GM18517 (cell line): ENCODE data around the gene RITA1.

Experiments used
- ATAC-seq: cut with Tn5 transposase; IDR thresholded peaks from one replicate; pipeline ENCODE4 v1.9.1; 2021; ENCODE audit warnings: mild to moderate bottlenecking, moderate library complexity; ENCODE audit not compliant: unreplicated experiment

The RITA1 gene

DNA sequence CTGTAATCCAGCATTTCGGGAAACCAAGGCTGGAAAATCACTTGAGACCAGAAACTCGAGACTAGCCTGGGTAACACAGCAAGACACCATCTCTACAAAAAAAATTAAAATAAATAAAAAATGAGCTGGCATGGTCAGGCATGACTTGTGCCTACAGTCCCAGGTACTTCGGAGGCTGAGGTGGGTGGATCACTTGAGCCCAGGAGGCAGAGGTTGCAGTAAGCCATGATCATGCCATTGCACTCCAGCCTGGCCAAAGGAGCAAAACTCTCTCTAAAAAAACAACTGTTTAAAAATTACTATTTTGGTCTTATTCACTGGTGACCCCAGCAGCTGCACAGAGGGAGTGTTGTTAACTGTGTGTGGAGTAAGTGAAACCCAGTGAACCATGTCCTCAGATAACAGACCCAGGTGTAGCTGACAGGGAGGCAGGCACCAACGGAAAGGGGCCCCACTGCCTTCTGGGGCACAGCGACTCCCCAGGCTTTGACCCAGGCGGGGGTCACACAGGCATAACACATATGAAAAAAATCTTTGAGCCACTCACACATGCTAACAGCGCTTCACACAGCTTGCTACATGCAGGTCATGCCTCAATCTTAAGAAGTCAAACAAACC, 12.3 kb upstream of the RITA1 start:
- peak; percentile 64 for ATAC-seq

DNA sequence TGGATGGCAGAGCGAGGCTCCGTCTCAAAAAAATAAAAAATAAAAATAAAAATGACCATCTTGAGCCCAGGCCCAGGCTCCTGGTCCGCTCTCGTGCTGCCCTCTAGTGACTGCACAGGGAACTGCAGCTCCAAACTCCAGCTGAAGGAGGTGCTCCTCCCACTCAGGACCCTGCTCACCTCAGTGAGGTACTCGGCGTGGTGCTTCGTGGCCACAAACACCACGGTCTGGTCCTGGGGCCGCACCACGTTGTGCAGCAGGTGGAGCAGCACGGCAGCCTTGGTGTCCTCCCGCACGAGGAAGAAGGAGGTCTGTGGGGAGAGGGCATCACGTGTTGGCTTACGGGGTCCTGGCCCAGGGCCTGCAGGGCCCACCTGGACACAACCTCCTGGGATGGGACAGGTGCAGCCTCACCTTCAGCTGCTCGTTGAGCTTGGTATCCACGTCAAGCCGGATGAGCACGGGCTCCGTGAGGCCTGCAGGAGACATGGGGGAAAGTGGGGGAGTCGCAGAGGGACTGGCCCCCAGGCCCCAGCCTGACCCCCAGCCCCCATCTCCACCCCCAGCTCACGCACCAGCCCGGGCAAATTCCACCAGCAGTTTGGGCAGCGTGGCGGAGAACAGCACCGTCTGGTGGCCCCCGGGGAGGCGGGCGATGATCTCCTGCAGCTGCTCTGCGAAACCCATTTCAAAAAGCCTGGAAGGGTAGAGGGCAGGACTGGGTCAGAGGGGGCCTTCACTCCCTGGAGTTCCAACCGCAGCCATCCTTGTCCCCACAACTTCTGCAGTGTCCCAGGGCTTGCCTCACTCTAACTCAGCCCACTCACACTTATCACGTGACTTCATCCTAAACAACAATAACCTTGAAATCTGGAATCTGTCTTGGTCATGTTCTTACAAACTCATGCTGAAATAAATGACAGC, 10.8 kb upstream of the RITA1 start:
- ATAC-seq: no peak

DNA sequence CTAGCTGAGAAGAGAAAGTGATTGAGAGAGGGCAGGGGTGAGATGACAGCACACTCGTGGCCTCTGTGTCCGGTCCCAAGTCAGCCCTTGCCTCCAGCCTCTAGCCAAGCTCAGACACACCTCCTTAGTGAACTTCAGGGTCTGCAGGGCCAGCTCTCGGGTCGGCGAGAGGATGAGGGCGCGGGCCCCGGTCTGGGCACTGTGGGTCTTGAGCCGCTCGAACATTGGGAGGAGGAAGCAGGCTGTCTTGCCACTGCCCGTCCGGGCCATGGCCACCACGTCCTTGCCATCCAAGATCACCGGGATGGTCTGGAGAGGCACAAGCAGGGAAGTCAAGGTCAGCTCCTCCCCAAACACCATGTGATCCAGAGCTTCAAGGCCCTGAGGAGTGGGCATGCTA, 6.5 kb upstream of the RITA1 start:
- no peak for ATAC-seq

DNA sequence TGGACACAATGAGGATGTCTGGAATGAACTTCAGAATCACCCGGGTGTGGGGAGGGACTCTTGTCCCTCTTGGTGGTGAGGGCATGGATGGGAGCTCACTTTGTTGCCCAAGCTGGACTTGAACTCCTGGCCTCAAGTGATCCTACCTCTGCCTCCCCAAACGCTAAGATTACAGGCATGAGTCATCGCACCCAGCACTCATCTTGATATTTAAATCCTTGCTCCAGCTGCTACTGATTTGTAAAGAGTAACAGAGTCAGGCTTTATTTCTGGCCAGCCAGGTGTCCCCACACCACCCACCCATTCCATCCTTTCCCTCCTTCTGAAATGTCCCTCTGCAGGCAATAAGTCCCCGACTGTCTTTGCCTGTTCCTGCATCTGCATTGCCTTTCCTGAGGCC, 5.2 kb upstream of the RITA1 start:
- ATAC-seq: no peak

DNA sequence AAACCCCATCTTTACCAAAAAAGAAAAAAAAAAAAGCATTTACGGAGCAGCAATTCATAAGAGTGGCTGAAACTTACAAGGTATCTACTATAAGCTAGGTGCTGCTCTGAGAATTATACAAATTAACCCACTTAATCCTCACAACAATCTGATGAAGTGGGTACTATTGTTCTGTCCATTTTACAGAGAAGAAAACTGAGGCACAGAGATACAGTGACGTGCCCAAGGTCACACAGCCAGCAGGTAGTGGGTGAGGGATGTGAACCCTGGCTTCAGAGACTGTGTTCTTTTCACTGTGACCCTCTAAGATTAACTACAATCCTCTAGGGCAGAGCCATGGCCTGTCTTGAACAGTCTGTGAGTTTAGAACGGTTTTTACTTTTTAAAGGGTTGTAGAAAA, 3.5 kb upstream of the RITA1 start:
- ATAC-seq: no peak

DNA sequence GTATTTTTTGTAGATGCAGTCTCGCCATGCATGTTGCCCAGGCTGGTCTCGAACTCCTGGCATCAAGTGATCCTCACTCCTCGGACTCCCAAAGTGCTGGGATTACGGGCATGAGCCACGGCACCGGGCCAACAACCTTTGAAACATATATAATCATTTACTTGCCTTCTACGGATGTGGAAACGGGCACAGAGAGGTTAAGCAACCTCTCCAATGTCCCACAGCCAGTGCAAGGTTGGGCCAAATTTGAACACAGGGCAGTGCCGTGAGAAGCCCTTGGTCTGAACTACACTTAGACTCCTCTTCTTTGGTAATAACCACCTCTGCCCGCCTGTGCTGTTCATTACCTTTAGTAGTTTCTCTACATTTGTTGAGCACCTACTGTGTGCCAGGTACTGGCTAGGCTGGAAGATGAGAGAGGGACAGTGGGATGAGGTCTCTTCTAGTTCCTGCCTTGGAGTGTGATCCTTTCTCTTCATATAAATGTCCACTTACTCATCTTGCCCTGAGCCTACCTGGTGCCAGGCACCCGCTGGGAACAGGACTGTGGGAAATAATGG, 2.4 kb upstream of the RITA1 start:
- no peak for ATAC-seq

DNA sequence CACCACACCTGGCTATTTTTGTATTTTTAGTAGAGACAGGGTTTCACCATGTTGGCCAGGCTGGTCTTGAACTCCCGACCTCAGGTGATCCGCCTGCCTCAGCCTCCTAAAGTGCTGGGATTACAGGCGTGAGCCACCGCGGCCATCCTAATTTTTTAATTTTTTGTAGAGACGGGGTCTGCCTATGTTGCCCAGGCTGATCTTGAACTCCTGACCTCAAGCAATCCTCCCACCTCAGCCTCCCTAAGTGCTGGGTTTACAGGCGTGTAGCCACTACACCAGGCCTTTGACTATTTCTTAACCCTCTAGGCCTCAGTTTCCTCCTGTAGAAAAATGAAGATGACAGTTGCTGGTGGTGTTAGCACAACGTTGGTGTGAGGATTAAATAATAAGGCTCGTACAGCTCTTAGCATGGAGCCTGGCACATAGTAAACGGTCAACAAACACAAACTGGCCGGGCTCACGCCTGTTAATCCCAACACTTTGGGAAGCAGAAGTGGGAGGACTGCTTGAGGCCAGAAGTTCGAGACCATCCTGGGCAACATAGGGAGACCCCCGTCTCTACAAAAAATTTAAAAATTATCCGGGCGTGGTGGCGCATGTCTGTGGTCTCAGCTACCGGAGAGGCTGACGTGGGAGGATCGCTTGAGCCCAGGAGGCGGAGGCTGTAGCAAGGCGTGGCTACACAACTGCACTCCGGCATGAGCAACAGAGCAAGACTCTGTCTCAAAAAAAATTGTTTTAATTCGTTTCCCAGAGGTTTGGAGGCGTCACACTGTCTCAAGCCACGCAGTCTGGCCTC, 1.2 kb upstream of the RITA1 start:
- ATAC-seq: peak; percentile 56

DNA sequence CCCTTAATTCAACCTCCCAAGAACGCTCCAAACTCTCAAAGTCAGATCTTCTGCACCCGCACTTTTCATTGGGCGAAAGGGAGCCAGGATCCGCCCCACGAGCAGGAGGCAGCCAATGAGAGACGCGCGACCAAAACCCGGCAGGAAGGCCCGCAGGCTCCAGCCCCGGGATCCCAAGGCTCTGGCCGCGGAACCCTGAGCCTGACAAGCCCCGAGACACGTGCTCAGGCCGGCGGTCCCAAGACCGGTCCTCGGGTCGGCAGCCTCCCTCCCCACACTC, 681 bp upstream of the RITA1 start:
- ATAC-seq: peak; percentile 80

DNA sequence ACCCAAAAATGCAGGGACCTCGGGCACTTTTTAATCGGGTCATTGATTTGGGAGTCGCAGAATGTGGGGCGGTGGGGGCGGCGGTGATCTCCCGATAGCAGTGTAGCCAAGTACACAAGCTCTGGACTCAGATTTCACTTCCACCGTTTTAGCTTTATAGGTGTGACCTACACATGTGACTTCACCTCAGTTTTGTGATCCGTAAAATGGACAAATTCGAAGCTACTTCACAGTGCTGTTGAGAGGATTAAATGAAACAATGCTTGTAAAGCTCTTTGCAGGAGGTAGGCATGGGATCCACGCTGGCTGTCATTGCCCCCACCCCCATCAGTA, 478 bp downstream of the RITA1 start:
- no peak for ATAC-seq

DNA sequence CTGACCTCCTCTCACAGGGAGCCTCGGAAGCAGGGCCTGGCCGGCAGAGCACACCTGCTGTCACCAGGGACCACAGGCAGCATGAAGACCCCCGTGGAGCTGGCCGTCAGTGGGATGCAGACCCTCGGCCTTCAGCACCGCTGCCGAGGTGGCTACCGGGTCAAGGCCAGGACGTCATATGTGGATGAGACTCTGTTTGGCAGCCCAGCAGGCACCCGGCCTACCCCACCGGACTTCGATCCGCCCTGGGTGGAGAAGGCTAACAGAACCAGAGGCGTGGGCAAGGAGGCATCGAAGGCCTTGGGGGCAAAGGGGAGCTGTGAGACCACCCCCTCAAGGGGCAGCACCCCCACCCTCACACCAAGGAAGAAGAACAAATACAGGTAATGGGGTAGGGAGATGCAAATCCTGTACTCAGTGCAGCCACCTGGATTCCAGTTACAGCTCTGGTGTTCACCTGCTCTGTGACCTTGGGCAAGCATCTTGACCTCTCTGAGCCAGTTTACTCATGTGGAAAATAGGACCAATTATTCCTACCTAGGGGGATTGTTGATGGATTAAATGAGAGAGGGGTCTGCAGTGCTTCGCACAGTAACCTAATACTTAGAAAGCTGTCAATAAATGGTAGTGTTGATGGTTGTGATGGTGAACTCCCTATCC, 1.3 kb downstream of the RITA1 start:
- ATAC-seq: no peak

DNA sequence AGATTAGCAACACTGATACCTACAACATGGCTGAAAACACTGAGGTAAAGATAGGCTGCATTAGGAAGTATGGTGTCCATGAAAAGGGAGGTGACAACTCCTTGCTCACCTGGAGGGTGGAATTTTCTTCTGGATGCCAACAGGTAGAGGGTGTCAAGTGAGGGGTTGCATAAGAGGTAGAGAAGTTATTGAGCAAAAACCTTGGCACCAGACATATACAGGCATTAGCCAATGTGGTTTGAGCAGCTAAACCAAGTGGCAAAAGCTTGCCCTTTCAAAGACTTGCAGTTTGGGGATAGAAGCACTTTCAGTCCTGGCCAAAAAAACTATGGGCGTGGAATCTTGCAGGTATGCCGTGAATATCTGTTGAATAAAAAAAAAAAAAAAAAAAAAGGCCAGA, 3.8 kb downstream of the RITA1 start:
- ATAC-seq: no peak

DNA sequence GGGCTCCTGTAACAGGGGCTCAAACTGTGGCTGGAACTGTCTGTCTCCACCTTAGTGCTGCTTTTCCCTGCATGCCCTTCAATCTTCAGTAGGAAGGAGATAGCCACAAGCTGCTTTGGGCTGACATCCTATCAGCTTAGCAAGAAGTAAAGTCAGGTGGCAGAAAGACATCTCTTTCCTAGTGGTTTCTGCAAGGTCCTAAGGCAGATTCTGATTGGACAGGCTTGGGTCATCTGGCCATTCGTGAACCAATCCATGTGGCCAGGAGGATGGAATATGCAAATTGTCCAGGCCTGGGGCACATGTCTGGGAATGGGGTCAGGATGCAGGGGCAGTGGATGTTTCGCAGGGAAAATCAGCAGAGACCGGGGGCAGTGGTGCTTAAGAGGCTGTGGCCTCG, 5.2 kb downstream of the RITA1 start:
- ATAC-seq: no peak

DNA sequence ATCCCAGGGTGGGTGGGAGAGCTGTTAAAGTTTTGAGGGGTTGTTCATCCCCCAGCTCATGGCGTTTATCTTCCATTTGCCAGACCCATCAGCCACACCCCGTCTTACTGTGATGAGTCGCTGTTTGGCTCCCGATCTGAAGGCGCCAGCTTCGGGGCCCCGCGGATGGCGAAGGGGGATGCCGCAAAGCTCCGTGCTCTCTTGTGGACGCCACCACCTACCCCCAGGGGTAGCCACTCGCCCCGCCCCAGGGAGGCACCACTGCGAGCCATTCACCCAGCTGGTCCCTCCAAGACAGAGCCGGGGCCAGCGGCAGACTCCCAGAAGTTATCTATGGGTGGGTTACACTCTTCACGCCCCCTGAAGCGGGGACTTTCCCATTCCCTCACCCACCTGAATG, 5.7 kb downstream of the RITA1 start:
- no peak for ATAC-seq

DNA sequence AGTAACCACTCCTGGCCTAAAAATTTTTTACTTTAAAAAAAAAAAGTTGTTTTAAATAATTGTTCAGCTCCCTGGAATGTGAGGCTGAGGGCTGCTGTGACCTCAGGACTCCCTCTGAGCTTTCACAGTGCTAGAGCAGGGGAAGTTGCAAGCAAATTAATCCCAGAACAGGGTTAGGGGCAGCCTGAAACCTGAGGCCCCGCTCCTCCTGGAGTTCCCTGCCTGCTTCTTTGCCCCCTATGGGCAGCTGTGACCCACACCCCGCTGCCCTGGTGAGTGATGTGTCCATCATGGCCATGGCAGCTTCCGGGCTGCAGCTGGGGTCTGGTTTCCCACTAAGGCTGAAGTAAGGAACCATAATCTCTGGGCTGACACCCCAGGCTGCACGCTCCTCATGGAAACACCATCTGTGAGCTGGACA, 9.5 kb downstream of the RITA1 start:
- ATAC-seq: no peak

DNA sequence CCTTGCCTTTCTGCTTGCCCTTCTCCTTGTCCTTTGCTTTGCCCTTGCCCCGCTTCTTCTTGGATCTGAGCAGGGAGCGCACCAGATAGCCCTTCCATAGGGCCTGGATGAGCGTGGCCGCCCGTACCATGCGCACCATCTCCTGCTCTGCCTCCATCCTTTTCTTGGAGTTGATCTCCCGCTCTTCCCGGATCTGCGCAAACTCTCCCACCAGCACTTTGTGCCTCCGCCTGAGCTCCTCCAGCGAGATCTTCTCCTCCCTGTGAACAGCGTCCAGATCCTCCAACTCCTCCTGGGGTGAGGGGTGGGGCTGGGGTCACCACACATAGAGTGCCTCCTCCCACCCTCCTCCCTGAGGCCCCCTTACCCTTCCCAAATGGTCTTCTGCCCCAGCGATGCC, 10.1 kb downstream of the RITA1 start:
- ATAC-seq: no peak

DNA sequence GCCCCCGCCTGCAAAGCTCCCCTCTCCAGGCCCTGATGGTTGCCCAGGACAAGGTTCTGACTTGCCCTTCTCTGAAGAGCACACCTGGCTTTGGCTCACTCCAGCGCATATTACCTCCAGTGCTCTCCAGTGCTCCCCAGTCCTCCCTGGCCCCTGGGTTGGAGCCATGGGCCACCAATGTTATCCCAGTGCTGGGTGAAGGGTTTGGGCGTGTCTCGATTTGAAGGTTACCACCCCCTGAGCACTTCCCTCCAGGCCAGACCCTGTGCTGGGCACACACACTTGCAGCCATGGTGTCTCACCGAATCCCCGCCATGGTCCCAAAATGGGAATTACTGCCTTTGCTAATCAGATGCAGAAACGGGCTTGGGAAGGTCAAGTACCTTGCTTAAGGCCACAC, 11.1 kb downstream of the RITA1 start:
- ATAC-seq: no peak

DNA sequence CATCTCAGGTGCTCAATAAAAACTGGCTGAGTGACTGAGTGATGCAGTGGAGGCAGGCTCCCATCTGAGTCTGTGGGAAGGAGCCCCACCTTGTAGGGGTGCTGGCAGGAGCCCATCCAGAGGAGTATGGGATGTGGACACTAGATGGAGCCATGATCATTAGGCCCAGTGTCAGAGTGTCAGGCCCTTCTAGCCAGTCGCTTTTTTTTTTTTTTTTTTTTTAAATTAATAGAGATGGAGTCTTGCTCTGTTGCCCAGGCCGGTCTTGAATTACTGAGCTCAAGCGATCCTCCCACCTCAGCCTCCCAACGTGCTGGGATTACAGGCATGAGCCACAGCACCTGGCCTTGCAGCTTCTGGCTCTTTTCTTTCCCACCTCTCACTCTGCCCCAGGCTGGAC, 11.5 kb downstream of the RITA1 start:
- no peak for ATAC-seq

DNA sequence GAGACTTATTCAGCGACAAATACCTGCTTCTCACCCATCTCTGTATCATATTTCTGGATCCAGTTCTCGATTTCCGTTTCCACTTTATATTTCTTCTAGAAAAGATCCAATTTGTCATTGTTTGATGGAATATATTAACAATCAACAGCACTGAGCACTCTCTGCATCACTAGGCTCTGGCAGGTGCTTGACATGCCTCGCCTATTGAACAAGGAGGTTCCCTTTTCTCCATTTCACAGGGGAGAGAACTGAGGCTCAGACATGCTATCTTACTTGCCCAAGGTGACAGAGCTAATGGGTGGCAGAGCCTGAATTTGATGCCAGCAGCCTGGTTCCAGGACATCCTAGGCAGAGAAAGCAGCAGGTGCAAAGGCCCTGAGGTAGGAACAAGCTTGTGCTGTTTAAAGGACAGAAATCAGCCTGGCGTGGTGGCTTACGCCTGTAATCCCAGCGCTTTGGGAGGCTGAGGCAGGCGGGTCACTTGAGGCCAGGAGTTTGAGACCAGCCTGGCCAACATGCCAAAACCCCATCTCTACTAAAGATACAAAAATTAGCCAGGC, 12.1 kb downstream of the RITA1 start:
- no peak for ATAC-seq

DNA sequence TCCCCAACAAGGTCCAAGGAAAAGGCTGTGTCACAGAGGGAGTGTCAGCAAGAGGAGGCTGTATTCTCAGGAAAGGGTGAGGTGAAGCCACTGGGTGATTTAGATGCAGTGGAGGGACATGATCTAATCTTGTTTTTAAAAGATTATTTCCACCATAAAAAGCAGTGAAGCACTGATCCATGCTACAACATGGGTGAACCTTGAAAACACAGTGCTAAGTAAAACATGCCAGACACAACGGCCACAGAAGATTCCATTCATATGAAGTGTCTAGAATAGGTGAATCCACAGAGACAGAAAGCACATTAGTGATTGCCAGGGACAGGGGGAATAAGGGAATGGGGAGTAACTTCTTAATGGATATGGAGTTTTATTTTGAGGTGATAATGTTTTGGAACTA, 12.8 kb downstream of the RITA1 start:
- ATAC-seq: no peak

DNA sequence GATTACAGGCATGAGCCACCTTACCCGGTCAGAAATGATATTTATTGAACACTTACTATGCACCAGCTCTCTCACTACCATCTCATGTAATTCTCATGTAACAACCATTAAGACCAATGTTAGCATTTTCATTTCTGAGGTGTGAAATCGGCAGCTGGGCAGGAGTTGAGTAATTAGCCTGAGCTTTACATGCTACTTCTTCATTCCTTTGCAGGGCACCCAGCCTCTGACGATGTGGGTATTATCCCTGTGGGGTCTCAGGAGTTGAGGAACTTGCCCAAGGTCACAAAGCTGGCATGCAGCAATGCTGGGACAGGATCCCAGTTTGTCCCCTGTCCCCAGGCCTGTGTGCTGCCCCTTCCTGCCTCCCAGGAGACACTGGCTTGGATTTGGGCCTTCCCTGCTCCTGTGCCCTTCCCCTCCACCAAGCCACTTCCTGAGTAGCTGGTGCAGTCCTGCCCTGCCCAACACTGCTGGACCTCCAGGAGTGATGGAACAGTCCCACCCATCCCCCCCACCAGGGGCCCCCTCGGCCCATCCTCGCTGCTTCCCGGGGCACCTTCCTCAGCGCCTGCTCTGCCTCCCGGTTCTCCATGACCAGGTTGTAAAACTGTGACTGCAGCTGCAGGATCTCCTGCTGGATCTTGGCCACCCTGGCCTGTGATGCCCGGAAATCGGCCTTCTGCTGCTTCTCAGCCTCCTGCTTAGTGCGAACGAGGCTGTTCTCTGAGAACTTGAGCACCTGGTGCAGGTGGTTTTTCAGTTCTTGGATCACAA, 14.7 kb downstream of the RITA1 start:
- ATAC-seq: no peak
